OCI-LY1 (cell line): Measurements from ENCODE around the gene ZNF697.
A peak's percentile ranks its signal among the peaks of the same experiment; 100 is the strongest.

Source experiments
- H2AFZ ChIP-seq: fragments of 200-600 bp; sonication (generic), shearing (Covaris generic); 2 replicates; pipeline ENCODE4 v1.6.0; 2014; ENCODE audit warnings: antibody characterized with exemption, mild to moderate bottlenecking, low read length
- H3F3A ChIP-seq: fragments of 200-600 bp; sonication (generic), shearing (Covaris generic); 2 replicates; pipeline ENCODE4 v1.6.0; 2014; ENCODE audit warnings: mild to moderate bottlenecking, antibody characterized with exemption, low read length, moderate library complexity; ENCODE audit not compliant: insufficient read depth
- H3K27ac ChIP-seq: fragments of 200-600 bp; sonication (generic); 2 replicates; pipeline ENCODE4 v1.5.1; 2014; ENCODE audit warnings: low read length, mixed run types, mild to moderate bottlenecking, low read depth; ENCODE audit not compliant: poor library complexity, severe bottlenecking
- H3K27me3 ChIP-seq: fragments of 200-600 bp; sonication (generic); 2 replicates; pipeline ENCODE4 v1.6.0; 2014; ENCODE audit warnings: antibody characterized with exemption, mild to moderate bottlenecking, low read length, moderate library complexity; ENCODE audit not compliant: insufficient read depth
- H3K36me3 ChIP-seq: fragments of 200-600 bp; sonication (generic); 2 replicates; pipeline ENCODE4 v1.6.1; 2014; ENCODE audit warnings: mild to moderate bottlenecking, antibody characterized with exemption, low read length, moderate library complexity, mixed read lengths; ENCODE audit not compliant: insufficient read depth
- H3K4me1 ChIP-seq: fragments of 200-600 bp; sonication (generic); 2 replicates; pipeline ENCODE4 v1.5.1; 2014; ENCODE audit warnings: mild to moderate bottlenecking, low read length, moderate library complexity; ENCODE audit not compliant: insufficient read depth, severe bottlenecking
- H3K4me2 ChIP-seq: fragments of 200-600 bp; sonication (generic), shearing (Covaris generic); 2 replicates; pipeline ENCODE4 v1.6.1; 2014; ENCODE audit warnings: low read length
- H3K4me3 ChIP-seq: fragments of 200-600 bp; sonication (generic); 2 replicates; pipeline ENCODE4 v1.5.1; 2014; ENCODE audit warnings: low read length, low read depth, mild to moderate bottlenecking, mixed read lengths; ENCODE audit not compliant: poor library complexity, severe bottlenecking
- H3K79me2 ChIP-seq: fragments of 200-600 bp; shearing (Covaris generic); 2 replicates; pipeline ENCODE4 v1.6.1; 2016; ENCODE audit warnings: mixed run types, low read length, mixed read lengths; ENCODE audit not compliant: insufficient read depth
- H3K9ac ChIP-seq: fragments of 200-600 bp; sonication (generic), shearing (Covaris generic); 2 replicates; pipeline ENCODE4 v1.6.1; 2014; ENCODE audit warnings: mild to moderate bottlenecking, low read length, mixed read lengths
- H3K9me2 ChIP-seq: fragments of 200-600 bp; sonication (generic), shearing (Covaris generic); 2 replicates; pipeline ENCODE4 v1.6.1; 2014; ENCODE audit warnings: low read depth, mild to moderate bottlenecking, low read length, mixed read lengths
- H3K9me3 ChIP-seq: fragments of 200-600 bp; shearing (Covaris generic); 2 replicates; pipeline ENCODE4 v1.6.1; 2014; ENCODE audit warnings: low read length, mixed read lengths
- H4K20me1 ChIP-seq: fragments of 200-600 bp; sonication (generic), shearing (Covaris generic); 2 replicates; pipeline ENCODE4 v1.6.0; 2016; ENCODE audit warnings: mild to moderate bottlenecking, low read length; ENCODE audit not compliant: insufficient read depth
- CTCF ChIP-seq: fragments of 200-600 bp; sonication (generic), shearing (Covaris generic); IDR thresholded peaks from 2 replicates; pipeline ENCODE4 v1.5.1; 2017; ENCODE audit warnings: mild to moderate bottlenecking, antibody characterized with exemption, low read length, moderate library complexity, mixed read lengths
- EZH2 ChIP-seq: fragments of 200-600 bp; sonication (generic), shearing (Covaris generic); IDR thresholded peaks from 2 replicates; pipeline ENCODE4 v1.8.0; 2017; ENCODE audit warnings: borderline replicate concordance, mixed run types, mild to moderate bottlenecking, antibody characterized with exemption, low read length, moderate library complexity, mixed read lengths

Gene ZNF697

GRCh38 chr1:119676571-119677206 lies 28.6 kb upstream of the ZNF697 start:
- Histone ChIP-seq H3K9ac (no peak overlapping the region), H3K27ac (no peak overlapping the region), H3K36me3 (no peaks in the 10 kb centered on the region)

GRCh38 chr1:119675349-119676345 lies 27.6 kb upstream of the ZNF697 start:
- TF ChIP-seq EZH2: no peak
- peak; percentile 85 for TF ChIP-seq CTCF
- Histone ChIP-seq H3K9me3 (no peaks in the 10 kb centered on the region), H3K27ac (no peak overlapping the region), H3K4me3 (no peak overlapping the region), H3K4me1 (no peaks in the 10 kb centered on the region), H3K27me3 (0 out of 2 replicates have a peak, but pooled peaks cover 3% of the 10 kb centered on the region), H3K9me2 (no peaks in the 10 kb centered on the region), H3K79me2 (no peaks in the 10 kb centered on the region), H3K9ac (no peak overlapping the region), H3F3A (no peaks in the 10 kb centered on the region), H3K4me2 (no peak overlapping the region), H3K36me3 (no peaks in the 10 kb centered on the region), H4K20me1 (no peaks in the 10 kb centered on the region), H2AFZ (no peak overlapping the region)

More at GRCh38 chr1:119676571-119677206, 28.6 kb upstream of the ZNF697 start:
- H3K4me1 ChIP-seq: no peaks in the 10 kb centered on the region
- H3K79me2 ChIP-seq: no peaks in the 10 kb centered on the region
- TF ChIP-seq EZH2 (no peak), CTCF (peak; percentile 9; the same call in 1 of the 2 replicates)
- H2AFZ ChIP-seq: no peak overlapping the region
- H3K4me2 ChIP-seq: no peak overlapping the region
- H3K27me3 ChIP-seq: 0 out of 2 replicates have a peak, but pooled peaks cover 3% of the 10 kb centered on the region
- H4K20me1 ChIP-seq: no peaks in the 10 kb centered on the region
- H3K4me3 ChIP-seq: no peak overlapping the region
- no peaks in the 10 kb centered on the region for H3K9me3 ChIP-seq
- H3K9me2 ChIP-seq: no peaks in the 10 kb centered on the region
- no peaks in the 10 kb centered on the region for H3F3A ChIP-seq

- H3K4me2 ChIP-seq: no peak overlapping the region
- 0 out of 2 replicates have a peak, but pooled peaks cover 3% of the 10 kb centered on the region for H3K27me3 ChIP-seq
- H3K27ac ChIP-seq: no peak overlapping the region
- H3F3A ChIP-seq: no peaks in the 10 kb centered on the region
- TF ChIP-seq CTCF (no peak), EZH2 (no peak)
- no peaks in the 10 kb centered on the region for H4K20me1 ChIP-seq
- H2AFZ ChIP-seq: no peak overlapping the region
- H3K9ac ChIP-seq: no peak overlapping the region
- no peaks in the 10 kb centered on the region for H3K79me2 ChIP-seq
- H3K9me3 ChIP-seq: no peaks in the 10 kb centered on the region
- no peaks in the 10 kb centered on the region for H3K9me2 ChIP-seq
- no peak overlapping the region for H3K4me3 ChIP-seq
- no peaks in the 10 kb centered on the region for H3K36me3 ChIP-seq
- H3K4me1 ChIP-seq: no peaks in the 10 kb centered on the region
These were observed 26.8 kb upstream of the ZNF697 start for GRCh38 chr1:119674835-119675289.
